ENCODE results near the gene SYCP2. TPM values are rescaled to one million over a fixed set of nuclear protein-coding genes. Genes with fewer than 3 reads are reported as not detected.

Gene SYCP2
- total RNA-seq, 2 donors from 2014 or later, result 4.8 to 10.6 TPM

DNA sequence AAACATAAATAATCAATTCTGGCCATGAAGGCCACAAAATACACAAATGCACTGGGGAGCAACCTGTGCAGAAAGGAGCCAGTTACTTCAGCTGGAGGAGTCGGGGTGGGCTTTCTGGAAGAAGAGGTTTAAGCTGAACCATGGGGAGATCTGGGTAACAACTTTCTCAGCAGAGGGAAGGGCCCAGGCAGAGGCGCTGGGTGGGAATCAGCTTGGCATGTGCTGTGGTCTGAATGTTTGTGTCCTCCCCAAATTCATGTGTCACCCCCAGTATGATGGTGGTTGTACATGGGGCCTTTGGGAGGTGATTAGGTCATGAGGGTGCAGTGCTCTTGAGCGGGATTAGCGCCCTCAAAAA is 107.9 kb downstream of the SYCP2 start:
- Histone ChIP-seq H3K36me3 (no peaks in the 10 kb centered on the region), H3K27ac (no peak overlapping the region), H3K9me3 (no peaks in the 10 kb centered on the region), H3K4me1 (replicated peaks) (no peaks in the 10 kb centered on the region), H3K27me3 (replicated peaks; ENCODE audit: insufficient read depth) (no peaks in the 10 kb centered on the region), H3K4me3 (no peak overlapping the region)
- TF ChIP-seq POLR2A (IDR thresholded peaks at IDR 0.05) (no peak), POLR2AphosphoS5 (IDR thresholded peaks at IDR 0.05) (no peak)
- TF ChIP-seq, protein P1, sequence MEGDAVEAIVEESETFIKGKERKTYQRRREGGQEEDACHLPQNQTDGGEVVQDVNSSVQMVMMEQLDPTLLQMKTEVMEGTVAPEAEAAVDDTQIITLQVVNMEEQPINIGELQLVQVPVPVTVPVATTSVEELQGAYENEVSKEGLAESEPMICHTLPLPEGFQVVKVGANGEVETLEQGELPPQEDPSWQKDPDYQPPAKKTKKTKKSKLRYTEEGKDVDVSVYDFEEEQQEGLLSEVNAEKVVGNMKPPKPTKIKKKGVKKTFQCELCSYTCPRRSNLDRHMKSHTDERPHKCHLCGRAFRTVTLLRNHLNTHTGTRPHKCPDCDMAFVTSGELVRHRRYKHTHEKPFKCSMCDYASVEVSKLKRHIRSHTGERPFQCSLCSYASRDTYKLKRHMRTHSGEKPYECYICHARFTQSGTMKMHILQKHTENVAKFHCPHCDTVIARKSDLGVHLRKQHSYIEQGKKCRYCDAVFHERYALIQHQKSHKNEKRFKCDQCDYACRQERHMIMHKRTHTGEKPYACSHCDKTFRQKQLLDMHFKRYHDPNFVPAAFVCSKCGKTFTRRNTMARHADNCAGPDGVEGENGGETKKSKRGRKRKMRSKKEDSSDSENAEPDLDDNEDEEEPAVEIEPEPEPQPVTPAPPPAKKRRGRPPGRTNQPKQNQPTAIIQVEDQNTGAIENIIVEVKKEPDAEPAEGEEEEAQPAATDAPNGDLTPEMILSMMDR (IDR thresholded peaks at IDR 0.05), result no peak
- 98% methylated on average over 4 of the region's 4 CpGs for WGBS
- intact Hi-C loops (cut with DNase I), result no loop called here
- no peak for DNase-seq (ENCODE audit: low spot score)

DNA sequence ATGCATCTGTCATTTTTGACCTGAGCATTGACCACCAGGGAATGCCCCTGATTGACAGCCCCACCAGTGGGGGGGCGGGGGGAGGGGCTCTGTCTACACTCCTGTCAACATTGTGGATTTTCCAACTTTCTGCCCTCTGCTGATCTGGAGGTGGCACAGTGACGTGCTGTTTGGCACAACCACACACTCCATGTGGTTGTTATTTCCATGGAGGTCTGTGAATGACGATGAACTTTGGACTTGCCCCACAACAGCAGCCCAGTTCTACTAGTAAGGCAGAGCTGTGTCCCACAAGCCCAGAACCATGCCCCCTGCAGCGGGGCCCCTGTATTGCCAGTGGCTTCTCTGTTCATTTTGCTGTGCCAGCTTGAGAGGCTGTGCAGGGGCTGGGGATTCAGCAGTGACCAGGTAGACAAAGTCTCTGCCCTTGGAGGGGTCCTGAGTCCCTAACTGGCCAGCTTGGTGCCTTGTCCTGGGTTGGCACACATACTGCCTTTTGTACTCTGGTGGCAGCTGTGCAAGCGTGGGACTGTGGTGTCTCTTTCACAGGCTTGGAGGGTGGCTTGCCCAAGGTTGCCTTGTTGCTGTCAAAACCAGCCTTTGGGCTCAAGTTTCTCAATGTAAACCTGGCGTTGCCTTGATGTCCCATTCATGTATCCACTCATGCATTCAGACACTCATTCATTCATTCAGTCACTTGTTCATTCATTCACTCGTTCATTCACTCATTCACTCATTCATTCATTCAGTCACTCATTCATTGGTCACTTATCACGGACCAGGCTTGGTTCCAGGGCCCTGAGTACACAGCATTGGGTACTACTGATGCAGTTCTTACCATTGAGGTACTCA is 108.5 kb downstream of the SYCP2 start:
- 84% methylated on average over 8 of the region's 8 CpGs for WGBS
- Histone ChIP-seq H3K4me1 (replicated peaks) (no peaks in the 10 kb centered on the region), H3K36me3 (no peaks in the 10 kb centered on the region), H3K27me3 (replicated peaks; ENCODE audit: insufficient read depth) (no peaks in the 10 kb centered on the region), H3K4me3 (no peak overlapping the region), H3K9me3 (no peaks in the 10 kb centered on the region), H3K27ac (no peak overlapping the region)
- intact Hi-C loops (cut with DNase I), result no loop called here
- TF ChIP-seq, protein P1 (IDR thresholded peaks at IDR 0.05), result no peak
- TF ChIP-seq POLR2A (IDR thresholded peaks at IDR 0.05), result no peak
- TF ChIP-seq POLR2AphosphoS5 (IDR thresholded peaks at IDR 0.05), result no peak
- no peak for DNase-seq (ENCODE audit: low spot score)

DNA sequence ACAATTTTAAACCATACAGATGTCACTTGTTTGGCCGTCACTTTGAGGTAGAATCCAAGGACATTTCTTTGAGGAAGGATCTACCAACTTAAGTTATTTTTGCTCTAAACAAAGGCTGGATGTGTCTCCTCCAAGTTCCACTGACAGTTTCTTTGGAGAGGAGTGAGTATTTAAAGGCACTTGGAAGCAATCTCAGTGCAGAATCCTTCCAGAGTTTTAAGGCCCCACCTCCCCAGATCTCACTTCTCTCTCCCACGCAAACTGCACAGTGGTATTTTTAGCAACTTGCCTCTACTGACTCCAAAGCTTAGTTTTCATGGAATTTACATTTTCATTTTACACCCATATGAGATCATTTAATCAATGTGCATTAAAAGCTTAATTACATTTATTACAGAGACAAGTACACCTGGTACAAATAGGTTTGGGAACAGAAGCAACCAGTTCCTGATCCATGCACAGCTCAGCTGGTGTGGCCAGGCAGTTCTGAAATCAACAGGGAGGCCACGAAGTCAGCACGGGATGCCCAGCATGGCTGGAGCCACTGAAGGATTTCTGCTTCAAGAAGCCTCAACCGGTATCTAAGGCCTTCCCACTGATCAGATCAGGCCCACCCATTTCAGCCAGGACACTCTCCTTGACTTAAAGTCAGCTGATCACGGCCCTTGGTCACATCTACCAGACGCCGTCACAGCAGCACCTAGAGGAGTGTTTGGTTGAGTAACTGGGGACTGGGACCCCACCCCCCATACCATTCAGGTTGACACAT is 109.8 kb downstream of the SYCP2 start:
- no peak overlapping the region for H3K27ac ChIP-seq
- no peaks in the 10 kb centered on the region for H3K4me1 ChIP-seq (replicated peaks)
- H3K27me3 ChIP-seq (replicated peaks; ENCODE audit: insufficient read depth), result no peaks in the 10 kb centered on the region
- TF ChIP-seq, protein P1 (IDR thresholded peaks at IDR 0.05), result no peak
- TF ChIP-seq POLR2A (IDR thresholded peaks at IDR 0.05) (no peak), POLR2AphosphoS5 (IDR thresholded peaks at IDR 0.05) (no peak)
- H3K36me3 ChIP-seq, result no peaks in the 10 kb centered on the region
- no peaks in the 10 kb centered on the region for H3K9me3 ChIP-seq
- intact Hi-C loops (cut with DNase I), result no loop called here
- DNase-seq (ENCODE audit: low spot score), result no peak
- 80% methylated on average over 8 of the region's 8 CpGs for WGBS
- H3K4me3 ChIP-seq, result no peak overlapping the region

DNA sequence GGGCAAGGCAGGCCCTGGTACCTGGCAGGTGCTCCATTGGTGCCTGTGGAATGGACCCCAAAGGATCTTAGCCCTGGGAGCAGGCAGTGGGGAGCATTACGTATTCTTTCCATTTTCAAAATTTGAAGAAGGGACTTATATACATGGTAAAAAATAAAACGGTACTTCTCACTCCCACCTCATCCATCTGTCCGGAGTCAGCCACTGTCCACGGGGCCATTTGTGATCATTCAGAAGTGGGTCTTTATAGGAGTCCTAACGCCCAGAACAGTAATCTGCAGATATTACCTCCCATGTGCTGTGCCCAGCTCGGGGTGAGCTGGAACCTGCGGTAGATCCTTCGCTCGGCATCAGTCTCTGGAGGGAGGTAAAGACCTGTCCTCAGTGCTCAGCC is 110.4 kb downstream of the SYCP2 start:
- Histone ChIP-seq H3K4me3 (no peak overlapping the region), H3K27me3 (replicated peaks; ENCODE audit: insufficient read depth) (no peaks in the 10 kb centered on the region), H3K36me3 (no peaks in the 10 kb centered on the region), H3K27ac (no peak overlapping the region), H3K9me3 (no peaks in the 10 kb centered on the region), H3K4me1 (replicated peaks) (no peaks in the 10 kb centered on the region)
- TF ChIP-seq POLR2A (IDR thresholded peaks at IDR 0.05), result no peak
- TF ChIP-seq POLR2AphosphoS5 (IDR thresholded peaks at IDR 0.05), result no peak
- TF ChIP-seq, protein P1 (IDR thresholded peaks at IDR 0.05), result no peak
- no peak for DNase-seq (ENCODE audit: low spot score)
- intact Hi-C loops (cut with DNase I), result no loop called here
- WGBS, result 84% methylated on average over 9 of the region's 9 CpGs
